HG03135 (cell line): ENCODE measurements around the gene RLBP1.
A peak's percentile ranks its signal among the peaks of the same experiment; 100 is the strongest.
"Not testable (repeated sequence)": the region's sequence is repeated elsewhere in the genome, so short reads cannot be mapped to it uniquely, and the experiment has no call there.

Experiments used
- ATAC-seq: cut with Tn5 transposase; IDR thresholded peaks from one replicate; pipeline ENCODE4 v1.9.1; 2021; ENCODE audit warnings: mild to moderate bottlenecking, moderate library complexity; ENCODE audit not compliant: unreplicated experiment

The RLBP1 gene

DNA sequence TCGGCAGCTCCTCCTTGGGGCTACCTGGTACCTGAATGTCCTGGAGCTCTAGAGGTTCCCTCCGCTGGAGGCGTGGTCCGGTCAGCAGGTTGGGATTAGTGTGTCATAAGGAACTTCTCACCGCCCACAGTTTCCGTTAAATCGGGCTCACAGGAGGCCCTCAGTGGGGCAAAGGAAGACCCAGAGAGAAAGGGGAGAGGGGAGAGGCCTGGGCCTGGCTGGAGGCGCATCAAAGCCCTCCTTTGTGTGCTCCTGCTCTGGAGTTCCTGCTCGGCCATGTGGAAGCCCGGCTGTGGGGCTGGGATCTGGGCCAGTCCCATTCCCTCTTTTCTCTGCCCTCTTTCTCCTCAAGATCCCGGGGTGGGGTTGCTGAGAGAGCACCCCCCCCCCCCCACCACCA lies at the start of gene RLBP1:
Gene RLBP1, minus strand, starts transcription at position 37 of the 400 bp plus-strand sequence. CDS start 2,604 bp downstream, outside the sequence.
- ATAC-seq, result no peak

DNA sequence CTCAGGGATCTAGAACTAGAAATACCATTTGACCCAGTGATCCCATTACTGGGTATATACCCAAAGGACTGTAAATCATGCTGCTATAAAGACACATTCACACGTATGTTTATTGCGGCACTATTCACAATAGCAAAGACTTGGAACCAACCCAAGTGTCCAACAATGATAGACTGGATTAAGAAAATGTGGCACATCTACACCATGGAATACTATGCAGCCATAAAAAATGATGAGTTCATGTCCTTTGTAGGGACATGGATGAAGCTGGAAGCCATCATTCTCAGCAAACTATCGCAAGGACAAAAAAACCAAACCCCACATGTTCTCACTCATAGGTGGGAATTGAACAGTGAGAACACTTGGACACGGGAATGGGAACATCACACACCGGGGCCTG lies 28.8 kb upstream of the RLBP1 start:
- ATAC-seq, result not testable (repeated sequence)

DNA sequence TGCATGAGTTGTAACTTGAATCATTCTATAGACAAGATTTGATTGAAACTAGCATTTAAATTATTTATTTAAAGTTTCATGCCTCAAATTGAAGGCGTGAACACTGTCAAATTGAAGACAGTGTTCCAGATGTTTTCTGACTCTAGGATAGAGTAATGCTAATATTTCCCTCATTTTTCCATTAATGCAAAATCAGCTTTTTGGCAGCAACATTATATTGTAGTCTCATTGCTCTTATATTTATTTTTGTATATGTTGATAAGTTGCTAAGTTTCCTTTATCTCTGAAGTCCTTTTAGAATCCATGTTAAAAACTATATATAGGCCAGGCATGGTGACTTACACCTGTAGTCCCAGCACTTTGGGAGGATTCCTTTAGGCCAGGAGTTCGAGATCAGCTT lies 27.2 kb upstream of the RLBP1 start:
- no peak for ATAC-seq

DNA sequence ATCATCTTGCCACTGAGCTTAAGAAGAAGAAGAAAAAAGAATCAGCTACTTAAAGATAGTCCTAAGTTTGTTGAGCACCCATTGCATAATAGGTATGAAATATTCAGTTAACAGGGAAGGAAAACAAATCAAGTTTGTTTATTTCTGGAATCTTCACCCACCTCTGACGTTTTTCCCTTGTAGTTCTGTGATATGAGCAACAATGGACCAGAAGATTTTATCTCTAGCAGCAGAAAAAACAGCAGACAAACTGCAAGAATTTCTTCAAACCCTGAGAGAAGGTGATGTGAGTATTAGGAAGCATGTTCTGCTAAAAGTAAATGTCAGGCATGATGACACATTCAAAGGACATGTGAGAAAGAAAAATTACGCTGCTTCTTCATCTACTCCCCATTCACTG lies 26.1 kb upstream of the RLBP1 start:
- ATAC-seq, result no peak

DNA sequence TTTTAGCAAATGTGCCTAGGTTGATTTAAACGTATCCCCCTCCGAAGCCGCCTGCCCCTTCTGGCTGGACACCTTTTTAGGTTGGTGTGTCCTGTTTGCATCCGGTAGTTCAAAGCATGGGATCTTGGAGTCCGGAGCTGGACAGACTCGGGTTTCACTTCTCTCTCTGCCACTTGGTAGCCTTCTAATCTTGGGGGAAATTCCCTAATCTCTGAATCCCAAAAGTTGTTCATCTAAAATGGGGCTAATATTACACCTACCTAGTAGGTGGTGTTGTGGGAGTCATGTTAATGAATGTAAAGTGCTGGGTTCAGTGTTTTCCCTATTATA lies 23.2 kb upstream of the RLBP1 start:
- peak; percentile 27 for ATAC-seq

DNA sequence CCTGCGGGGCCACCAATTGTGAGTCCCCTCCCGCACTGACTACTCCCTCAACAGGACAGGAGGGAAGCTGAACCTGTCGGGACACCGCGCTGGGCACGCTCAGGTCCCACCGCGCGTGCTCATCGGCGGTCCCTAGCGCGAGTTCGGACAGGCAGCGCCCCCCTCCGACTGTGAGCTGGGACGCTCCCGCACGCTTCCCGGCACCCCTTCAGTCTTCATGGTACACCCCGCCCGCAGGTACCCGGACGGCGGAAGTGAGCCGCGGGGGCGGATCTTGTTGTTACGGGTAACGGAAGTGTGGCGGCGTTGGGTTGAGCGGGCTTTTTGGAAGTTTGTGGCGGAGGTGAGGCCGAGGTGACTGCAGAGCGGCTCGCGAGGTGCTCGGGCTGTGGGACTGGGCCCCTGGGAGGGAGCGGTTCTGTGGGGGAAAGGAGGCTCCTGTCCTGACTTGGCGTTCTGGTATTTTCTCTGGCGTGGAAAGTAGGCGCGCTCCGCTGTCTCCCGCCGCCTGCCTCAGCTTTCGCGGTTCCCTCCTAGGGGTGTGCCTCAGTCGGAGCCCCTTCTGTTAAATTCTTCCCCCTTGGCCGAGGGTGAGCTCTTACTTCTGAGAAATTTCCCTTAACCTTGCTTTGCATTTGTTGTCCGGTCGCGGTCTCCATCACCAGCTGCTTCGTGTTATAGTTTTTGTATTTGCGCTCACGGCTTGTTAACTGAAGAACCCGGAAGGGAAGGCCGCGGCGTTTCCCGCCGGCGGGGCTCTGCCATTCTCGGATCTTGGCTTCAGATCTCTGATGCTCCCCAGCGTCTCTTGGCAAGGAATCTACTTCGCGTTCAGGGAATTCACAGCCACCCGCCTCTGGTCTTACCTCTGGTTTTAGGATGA lies 22.6 kb upstream of the RLBP1 start, which contains the start of gene FANCI:
Gene FANCI, plus strand, starts transcription at position 289 of the 883 bp plus-strand sequence. CDS start 3,669 bp downstream, outside the sequence.
- ATAC-seq, result peak; percentile 91

DNA sequence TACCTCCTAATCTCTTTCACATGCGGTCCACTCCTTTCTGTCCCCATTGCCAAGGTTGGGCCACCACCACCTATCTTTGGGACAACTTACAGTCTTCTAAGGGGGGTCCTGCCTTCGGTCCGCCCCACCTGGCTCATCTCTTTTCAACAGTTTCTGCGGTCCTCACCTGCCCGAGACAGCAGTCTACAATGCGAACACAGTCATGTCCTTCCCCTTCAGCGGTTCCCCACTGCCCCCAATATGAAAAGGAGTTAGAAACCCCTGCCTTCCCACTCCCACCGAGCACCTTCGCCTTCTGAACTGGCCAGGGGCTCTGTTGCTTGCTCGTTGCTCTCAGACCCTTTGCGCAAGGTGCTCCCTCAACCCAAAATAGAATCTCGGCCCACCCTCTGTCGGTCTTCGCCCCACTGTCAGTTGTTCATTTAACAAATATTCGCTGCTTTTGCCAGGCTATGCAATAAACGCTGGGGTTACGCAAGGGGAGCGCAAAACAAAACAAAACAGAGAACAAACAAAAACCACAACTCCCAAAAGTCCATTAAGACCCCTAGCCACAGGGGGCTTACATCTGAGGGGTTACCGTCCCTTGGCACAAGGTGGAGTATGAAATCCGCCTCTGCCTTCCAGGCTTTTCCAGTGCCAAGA lies 21.8 kb upstream of the RLBP1 start:
- no peak for ATAC-seq

DNA sequence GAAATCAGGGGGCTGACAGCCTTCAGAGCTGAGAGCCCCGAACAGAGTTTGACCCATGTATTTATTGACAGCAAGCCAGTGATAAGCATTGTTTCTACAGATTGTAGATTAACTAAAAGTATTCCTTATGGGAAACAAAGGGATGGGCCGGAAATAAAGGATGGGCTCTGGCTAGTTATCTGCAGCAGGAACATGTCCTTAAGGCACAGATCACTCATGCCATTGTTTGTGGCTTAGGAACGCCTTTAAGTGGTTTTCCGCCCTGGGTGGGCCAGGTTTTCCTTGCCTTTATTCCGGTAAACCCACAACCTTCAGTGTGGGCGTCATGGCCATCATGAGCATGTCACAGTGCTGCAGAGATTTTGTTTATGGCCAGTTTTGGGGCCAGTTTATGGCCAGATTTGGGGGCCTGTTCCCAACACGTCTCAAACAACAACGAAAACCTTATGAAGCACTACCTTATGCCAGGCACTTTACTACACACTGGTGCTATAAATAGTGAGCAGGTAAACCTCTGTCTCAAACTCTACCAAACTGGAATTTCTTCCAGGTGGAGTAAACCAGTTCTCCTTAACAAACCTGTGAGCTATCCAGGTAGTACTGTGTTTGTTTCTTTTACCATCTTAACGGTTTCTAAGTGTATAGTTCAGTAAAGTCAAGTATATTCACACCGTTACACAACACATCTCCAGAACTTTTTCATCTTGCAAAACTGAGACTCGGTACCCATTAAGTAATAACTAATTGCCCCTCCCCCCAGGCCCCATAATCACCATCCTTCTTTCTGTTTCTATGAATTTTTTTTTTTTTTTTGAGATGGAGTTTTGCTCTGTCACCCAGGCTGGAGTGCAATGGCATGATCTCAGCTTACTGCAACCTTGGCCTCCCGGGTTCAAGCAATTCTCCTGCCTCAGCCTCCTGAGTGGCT lies 18.8 kb upstream of the RLBP1 start:
- not testable (repeated sequence) for ATAC-seq

DNA sequence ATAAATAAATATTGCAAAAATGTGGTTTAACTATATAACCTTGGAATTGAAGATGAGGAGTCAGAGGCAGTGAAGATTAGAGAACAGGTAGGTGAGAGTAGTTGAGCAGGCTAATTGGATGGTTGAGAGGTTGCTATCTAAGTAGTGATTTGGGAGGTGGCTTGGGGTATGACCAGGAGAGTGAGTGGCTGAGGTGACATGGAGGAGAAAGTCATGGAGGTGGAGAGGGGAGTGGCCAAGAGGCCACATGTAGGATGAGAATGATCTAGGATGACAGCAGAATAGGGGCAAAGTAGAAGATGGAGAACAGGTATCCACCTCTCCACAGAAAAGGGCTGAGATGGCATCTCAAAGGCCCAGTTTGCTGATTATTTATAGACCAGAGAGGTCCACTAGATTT lies 10.5 kb upstream of the RLBP1 start:
- ATAC-seq, result no peak

DNA sequence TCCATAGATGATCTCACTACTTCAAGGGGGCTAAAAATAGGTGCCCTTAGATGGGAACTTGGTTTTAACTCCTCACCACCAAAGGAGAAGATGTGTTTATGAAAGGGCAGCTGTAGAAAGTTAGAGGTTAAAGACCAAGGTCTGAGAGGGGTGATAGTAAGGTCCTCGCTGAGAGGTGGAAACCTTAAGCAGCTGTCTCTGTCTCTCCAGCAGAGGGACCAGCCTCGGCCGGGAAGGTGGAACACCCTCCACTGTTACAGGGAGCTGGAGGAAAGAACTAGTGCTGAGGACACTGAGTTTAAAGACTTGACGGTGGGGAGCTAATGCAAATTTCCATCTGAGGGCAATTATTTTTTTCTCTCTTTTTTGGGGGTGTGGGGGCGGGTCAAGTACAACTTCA lies 8.9 kb upstream of the RLBP1 start:
- no peak for ATAC-seq

DNA sequence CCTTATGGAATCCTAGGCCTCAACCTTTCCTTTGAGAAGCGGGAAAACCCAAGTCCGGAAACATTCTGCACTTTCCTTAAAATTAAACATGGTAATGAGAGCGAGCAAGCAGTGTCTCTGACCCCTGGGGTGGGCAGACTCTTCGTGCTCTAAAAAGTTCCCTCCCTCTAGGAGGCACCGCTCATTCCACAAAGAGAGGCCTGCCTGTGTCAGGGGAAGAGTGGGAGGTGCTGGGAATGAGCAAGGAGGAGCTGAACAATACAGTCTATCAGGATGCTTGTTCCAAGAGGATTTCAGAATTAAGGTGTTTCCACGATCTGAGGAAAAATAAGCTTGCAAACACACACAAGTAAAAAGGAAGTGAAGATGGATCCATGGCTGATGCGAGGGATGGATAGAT lies 6.0 kb upstream of the RLBP1 start:
- no peak for ATAC-seq

DNA sequence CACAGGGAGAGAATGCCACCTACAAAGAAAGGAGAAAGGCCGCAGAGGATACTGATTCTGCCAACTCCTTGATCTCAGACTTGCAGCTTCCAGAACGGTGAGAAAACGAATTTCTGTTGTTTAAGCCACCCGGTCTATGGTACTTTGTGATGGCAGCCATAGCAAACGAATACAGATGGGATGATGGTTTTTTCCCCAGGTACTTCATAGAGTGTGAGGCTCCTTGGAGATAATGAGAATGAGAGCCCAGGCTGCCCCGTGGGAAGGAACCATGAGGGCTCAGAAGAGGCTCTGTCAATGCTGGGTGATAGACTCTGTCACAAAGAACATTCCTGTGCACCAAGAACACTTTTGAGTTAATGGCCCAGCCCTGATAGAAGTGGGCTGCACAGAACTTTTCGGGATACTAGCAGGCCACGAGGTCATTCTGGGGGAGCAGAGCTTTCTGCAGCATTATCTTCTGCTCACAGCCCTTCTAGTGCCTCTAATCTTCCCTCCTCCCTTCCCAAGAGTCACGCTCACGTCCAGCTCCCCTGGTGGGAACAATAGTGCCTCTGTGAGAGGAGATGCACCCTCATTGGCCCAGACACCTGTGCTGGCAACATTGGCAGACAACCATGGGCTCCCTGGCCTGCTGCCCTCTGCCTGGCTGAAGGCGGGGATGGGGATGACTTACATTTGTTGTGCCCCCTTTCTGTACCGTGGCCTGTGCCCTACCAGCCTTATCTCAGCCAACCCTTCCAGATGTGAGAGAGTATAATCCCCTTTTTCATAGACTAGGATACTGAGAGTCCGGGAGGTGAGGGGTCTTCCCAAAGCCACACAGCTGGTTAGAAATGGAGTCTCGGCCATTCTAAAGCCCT lies 5.2 kb upstream of the RLBP1 start:
- no peak for ATAC-seq

DNA sequence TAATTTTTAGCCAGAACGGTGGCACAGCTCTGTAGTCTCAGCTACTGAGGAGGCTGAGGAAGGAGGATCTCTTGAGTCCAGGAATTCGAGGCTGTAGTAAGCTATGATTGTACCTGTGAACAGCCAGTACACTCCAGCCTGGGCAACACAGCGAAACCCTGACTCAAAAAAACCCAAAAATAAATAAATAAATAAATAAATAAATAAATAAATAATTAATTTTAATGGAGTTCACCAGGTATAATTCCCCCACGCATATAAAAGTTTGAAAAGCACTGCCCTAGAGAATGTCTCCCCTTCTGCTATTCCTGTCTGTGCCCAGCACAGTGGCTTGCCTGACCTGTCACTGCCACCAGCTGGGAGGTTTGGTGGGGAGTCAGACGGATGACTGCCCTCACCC lies 4.2 kb upstream of the RLBP1 start:
- no peak for ATAC-seq

DNA sequence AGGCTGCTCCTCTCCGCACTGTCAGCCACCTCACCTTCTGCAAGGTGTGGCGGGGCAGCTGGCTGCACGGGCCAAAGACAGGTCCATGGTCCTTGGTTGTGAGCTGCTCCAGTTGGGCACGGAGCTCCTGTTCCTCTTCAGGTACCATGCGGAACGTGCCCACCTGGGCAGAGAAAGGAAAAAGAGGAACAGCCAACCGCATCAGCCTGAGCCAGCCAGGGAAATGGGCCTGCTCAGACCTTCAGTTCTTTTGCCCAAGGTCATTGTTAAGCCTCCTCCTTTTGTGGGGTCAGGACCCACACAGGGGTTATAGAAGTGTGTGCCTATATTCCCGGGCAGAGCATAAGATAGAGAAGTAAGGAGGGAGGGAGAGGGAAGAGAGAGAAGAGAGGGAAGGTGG lies 2.8 kb downstream of the RLBP1 start:
- no peak for ATAC-seq

DNA sequence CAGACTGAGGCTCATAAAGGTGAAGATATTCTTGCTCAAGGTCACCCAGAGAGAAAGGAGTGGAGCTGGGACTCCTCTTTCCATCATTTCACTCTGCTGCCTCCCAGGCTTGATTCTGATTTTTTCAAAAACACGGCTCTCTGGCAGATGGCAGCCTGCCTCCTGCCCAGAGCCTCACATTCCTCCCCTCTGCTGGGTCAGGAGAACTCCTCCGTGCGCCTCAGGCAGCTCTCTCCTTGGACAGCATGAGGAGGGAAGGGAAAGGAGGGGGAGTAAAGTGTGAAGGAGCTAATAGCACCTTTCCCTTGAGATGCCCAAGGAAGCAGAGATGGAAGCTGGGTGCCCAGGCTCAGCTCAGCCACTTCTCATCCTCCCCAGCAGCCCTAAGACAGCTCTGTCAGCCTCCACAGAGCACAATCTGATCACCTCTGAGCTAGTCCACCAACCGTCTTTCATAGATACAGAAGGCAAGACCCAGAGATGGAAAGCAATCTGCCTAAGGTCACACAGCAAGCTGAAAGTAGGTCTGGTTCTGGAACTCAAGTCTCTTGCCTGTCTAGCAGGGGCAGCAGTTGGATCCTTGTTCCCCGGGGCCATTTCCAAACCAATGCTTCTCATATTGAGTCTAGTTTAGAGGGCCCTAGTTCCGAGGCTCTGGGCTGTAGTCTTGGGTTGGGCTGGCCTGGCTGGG lies 3.5 kb downstream of the RLBP1 start:
- ATAC-seq, result no peak

DNA sequence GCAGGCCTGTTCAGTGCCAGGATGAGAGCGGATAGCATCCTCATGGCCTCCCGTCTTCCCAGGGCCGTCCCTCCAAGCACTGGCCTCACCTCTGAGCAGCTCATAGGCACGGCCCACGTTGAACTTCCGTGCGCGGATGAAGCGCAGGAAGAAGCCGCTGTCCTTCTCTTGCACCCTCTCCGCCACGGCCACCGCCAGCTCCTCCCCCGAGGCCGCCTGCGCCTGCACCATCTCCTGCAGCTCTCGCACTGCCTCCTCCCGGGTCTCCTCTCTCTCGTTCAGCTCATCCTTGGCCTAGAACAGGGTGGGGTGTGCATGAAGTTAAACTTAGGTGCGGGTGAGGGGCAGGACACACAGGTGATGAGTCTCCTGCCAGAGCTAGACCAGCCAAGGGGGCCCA lies 4.3 kb downstream of the RLBP1 start:
- ATAC-seq, result no peak

DNA sequence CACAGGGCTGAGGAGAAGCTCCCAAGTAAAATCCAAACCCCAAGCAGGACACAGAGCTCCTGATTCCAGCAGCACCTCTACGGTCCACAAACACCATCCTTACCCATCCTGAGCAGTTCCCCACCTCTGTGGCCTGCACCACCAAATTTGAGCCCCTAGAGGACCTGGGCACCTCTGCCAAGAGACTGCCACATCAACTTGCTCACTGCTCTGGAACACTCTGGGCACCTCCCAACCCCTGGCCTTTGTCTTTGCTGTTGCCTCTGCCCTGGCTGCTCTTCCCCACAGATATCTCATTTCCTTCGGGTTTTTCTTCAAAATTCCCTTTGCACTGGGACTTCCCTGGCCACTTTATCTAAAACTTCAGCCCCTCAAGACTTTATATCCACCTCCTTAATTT lies 5.8 kb downstream of the RLBP1 start:
- ATAC-seq, result no peak

DNA sequence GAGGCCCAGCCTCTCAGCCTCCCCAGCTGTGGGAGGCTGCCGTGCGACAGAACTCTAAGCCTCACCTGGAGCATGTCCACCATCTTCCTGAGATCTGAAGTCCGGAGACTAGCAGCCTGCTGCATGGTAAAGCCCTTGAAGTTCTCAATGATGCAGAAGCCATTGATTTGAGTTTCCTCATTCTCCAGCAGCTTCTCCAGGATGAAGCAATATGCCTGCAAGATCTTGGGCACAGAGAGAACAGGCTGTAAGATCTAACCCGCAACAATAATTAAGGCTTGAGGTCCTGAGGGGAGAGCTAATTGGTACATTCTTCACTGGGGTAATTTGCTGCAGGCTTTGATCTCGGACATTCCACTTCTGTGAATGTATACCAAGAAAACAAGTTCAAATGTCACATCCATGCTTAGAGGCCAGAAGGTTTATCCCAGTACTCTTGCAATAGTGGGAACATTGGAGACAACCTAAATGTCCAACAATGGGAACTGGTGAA lies 9.7 kb downstream of the RLBP1 start:
- no peak for ATAC-seq

DNA sequence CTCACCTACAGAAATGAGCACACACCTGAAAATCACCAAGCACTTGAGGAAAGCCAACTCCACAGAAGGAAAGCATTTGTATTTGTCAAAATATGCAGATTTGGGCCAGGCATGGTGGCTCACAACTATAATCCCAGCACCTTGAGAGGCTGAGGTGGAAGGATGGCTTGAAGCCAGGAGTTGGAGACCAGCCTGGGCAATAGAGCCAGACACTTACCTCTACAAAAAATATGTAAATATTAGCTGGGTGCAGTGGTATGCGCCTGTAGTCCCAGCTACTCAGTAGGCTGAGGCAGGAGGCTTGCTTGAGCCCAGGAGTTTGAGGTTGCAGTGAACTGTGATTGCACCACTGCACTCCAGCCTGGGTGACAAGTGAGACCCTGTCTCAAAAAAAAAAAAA lies 12.3 kb downstream of the RLBP1 start:
- no peak for ATAC-seq

DNA sequence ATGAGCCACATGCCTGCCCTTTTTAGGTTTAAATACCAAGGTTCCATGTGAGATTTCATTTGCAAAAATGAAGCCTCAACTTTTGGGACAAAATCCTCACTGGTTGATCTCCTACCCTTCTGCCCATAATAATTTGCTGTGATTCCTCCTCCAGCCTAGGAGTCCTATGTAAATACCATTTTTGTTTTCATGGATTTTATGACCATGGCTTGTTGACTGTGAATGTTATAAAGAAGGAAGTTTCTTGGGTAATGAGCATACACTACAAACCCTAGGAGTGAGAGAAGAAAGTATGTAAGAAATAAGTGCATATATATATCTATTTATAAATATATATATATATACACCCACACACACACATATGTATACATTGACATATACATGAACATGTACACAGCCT lies 13.1 kb downstream of the RLBP1 start:
- no peak for ATAC-seq
